Measurements from ENCODE around the gene GDF10. TPM values are rescaled to one million over a fixed set of nuclear protein-coding genes. Genes with fewer than 3 reads are reported as not detected.
A peak's percentile ranks its signal among the peaks of the same experiment; 100 is the strongest.

Gene GDF10
- total RNA-seq, 1 experiment from 2014 or later: not detected

- H3K36me3 ChIP-seq (replicated peaks; ENCODE audit: control insufficient read depth, insufficient read depth, low read length): no peaks in the 10 kb centered on the region
- DNase-seq: no peak
- no peak overlapping the region for H3K4me3 ChIP-seq (ENCODE audit: insufficient read depth, low read depth, low read length)
- H3K27me3 ChIP-seq (ENCODE audit: control insufficient read depth, insufficient read depth, low read length): peaks cover 1% of the 10 kb centered on the region; the same call in 1 of the 2 replicates
These were observed 11.4 kb downstream of the GDF10 start for GRCh38 chr10:47311193-47311931.

GRCh38 chr10:47311932-47312662 is 12.1 kb downstream of the GDF10 start:
- peak; percentile 91 for DNase-seq
- Histone ChIP-seq H3K27me3 (ENCODE audit: control insufficient read depth, insufficient read depth, low read length) (peaks cover 1% of the 10 kb centered on the region; the same call in 1 of the 2 replicates), H3K4me3 (ENCODE audit: insufficient read depth, low read depth, low read length) (no peak overlapping the region), H3K36me3 (replicated peaks; ENCODE audit: control insufficient read depth, insufficient read depth, low read length) (no peaks in the 10 kb centered on the region)

GRCh38 chr10:47312663-47312995 is 12.6 kb downstream of the GDF10 start:
- Histone ChIP-seq H3K4me3 (ENCODE audit: insufficient read depth, low read depth, low read length) (no peak overlapping the region), H3K36me3 (replicated peaks; ENCODE audit: control insufficient read depth, insufficient read depth, low read length) (no peaks in the 10 kb centered on the region), H3K27me3 (ENCODE audit: control insufficient read depth, insufficient read depth, low read length) (no peaks in the 10 kb centered on the region)
- no peak for DNase-seq

DNA sequence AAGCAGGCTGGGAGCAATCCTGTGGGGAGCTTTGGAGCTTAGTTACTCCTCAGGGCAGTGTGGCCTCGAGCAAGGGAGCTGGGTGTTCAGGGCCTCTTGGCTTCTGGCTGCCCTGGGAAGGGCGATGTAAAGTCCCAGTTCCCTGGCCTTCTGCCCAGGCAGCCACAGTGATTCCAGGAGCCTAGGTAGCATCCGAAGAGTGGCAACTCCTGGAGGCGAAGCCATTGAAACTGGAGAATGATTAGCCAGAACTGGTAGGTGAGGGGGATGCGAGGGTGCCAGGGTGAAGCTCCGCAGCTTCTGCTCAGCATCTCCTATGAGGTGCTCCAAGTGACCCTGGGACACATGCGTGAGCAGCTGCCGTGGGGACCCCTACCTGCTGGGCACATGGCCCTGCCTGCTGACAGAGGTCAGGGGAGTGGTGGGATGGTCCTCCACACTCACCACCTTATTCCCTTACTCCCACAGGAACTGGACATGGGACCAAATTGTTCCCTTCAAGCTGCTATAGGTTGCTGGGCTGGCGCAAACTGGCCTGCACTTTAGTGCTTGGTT is 14.5 kb downstream of the GDF10 start:
- DNase-seq: no peak
- H3K4me3 ChIP-seq (ENCODE audit: insufficient read depth, low read depth, low read length): no peak overlapping the region
- no peaks in the 10 kb centered on the region for H3K27me3 ChIP-seq (ENCODE audit: control insufficient read depth, insufficient read depth, low read length)
- H3K36me3 ChIP-seq (replicated peaks; ENCODE audit: control insufficient read depth, insufficient read depth, low read length): no peaks in the 10 kb centered on the region

DNA sequence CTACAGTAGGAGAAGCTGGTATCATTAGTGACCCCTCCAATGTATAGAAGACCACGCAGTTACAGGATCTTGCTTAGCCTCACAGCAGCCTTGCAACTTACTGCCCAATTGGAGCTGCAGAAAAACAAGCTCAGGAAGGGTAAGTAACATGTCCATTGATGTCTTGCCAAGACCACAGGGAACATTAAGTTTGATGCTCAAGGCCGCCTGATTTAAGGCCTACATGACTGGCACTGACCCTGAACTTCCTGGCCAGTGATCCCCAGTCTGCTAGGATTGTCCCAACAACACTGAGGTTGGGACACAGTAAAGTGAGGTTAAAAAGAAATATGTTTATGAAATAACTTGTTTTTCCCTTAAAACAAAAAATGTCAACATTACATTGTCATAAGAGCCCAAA is 15.4 kb downstream of the GDF10 start:
- H3K27me3 ChIP-seq (ENCODE audit: control insufficient read depth, insufficient read depth, low read length): no peaks in the 10 kb centered on the region
- no peak overlapping the region for H3K4me3 ChIP-seq (ENCODE audit: insufficient read depth, low read depth, low read length)
- DNase-seq: no peak
- H3K36me3 ChIP-seq (replicated peaks; ENCODE audit: control insufficient read depth, insufficient read depth, low read length): no peaks in the 10 kb centered on the region

DNA sequence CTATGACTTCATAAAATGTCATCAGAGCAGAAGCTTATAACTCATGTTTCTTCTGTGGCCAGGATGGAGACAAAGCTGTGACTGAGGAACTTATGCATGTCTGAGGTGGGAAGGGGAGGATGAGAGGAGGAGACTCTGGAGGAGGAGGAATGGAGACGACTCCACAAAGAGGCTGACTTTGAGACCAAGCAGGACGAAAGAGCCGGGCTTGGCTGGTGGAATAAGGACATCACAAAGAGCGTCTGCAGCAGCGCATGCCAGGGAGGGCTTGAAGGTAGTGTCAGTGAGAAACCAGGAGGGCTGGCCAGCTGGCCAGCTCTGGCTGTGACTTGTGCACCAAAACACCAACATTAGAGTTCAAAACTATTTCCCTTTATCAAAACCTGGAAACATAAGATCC is 16.1 kb downstream of the GDF10 start:
- no peak for DNase-seq

DNA sequence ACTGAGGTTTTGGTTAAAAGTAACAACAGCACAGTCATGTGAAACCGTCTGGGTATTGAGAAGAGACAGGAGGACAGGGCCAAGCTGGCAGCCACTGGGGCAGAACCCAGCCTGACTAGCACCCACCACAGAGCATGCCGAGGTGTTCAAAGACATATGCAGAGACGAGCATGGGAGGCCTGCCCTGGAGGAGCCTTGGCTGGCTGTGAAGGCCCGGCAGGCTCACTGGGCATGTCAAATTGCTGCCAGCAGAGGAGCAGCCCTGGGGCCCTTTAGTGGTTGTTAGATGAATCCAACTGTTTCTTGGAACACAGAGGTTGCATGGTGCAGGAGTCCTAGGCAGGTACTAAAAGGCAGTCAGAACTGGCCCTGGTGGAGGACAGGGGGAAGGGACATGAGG is 17.3 kb downstream of the GDF10 start:
- H3K27me3 ChIP-seq (ENCODE audit: control insufficient read depth, insufficient read depth, low read length): no peaks in the 10 kb centered on the region
- no peak overlapping the region for H3K4me3 ChIP-seq (ENCODE audit: insufficient read depth, low read depth, low read length)
- DNase-seq: no peak
- H3K36me3 ChIP-seq (replicated peaks; ENCODE audit: control insufficient read depth, insufficient read depth, low read length): no peaks in the 10 kb centered on the region

More for the DNA sequence above, 16.1 kb downstream of the GDF10 start:
- Histone ChIP-seq H3K4me3 (ENCODE audit: insufficient read depth, low read depth, low read length) (no peak overlapping the region), H3K27me3 (ENCODE audit: control insufficient read depth, insufficient read depth, low read length) (no peaks in the 10 kb centered on the region), H3K36me3 (replicated peaks; ENCODE audit: control insufficient read depth, insufficient read depth, low read length) (no peaks in the 10 kb centered on the region)

DNA sequence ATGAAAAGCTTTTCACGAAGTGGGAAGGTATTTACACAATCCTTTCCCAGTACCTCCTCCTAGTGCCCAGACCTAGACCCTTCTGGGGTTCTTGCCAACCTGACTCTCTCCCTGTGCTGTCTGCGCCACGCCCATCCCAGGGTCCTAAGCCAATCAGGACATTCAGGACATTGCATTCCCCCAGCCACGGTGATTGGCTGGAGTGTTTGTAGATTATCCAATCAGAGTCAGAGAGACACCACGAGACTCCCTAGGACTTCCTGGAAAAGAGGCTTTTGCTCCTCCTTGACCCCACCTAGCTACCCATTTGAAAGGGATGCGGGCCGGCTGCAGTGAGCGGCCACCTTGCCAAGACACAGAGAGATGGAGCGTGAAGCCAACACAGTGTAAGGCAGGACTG is 18.7 kb downstream of the GDF10 start:
- no peak overlapping the region for H3K4me3 ChIP-seq (ENCODE audit: insufficient read depth, low read depth, low read length)
- H3K27me3 ChIP-seq (ENCODE audit: control insufficient read depth, insufficient read depth, low read length): no peaks in the 10 kb centered on the region
- no peaks in the 10 kb centered on the region for H3K36me3 ChIP-seq (replicated peaks; ENCODE audit: control insufficient read depth, insufficient read depth, low read length)
- DNase-seq: peak; percentile 84

DNA sequence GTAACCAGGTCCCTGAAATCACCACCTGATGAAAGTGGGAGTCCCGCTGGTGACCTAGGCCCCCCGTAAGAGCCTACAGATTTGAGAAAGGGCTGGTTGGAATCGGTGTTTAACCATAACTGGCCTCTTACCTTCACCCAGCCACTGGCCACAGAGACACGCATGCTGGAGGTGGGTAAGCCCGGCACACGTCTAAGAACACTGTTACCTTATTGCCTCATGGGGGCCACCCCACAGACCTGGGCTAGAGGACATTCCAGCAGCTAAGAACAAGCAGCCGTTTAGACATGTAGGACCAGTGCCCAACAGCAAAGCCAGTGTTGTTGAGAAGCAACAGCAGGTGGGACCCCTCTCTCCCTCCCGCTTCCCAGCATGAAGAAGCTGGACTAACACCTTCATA is 19.8 kb downstream of the GDF10 start:
- no peak overlapping the region for H3K4me3 ChIP-seq (ENCODE audit: insufficient read depth, low read depth, low read length)
- no peak for DNase-seq
- H3K36me3 ChIP-seq (replicated peaks; ENCODE audit: control insufficient read depth, insufficient read depth, low read length): no peaks in the 10 kb centered on the region
- H3K27me3 ChIP-seq (ENCODE audit: control insufficient read depth, insufficient read depth, low read length): no peaks in the 10 kb centered on the region

DNA sequence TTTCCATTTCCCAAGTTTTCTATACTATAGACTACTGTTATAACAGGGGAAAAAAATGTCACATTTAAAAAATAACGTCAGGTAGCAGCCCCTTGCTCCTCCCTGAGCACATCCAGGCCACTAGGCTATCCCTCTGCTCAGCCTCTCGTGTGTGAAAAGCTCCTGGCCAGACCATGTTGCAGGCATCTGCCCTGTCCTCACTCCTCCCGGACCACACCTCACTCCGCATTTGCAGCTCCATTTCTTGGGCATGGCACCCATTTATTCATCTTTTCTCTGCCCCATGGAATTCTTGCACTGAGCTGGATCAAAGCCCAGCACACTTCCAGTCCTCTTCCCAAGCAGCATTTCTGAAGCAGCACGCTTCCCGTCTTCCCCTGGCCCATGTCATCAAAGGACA is 20.8 kb downstream of the GDF10 start:
- no peaks in the 10 kb centered on the region for H3K27me3 ChIP-seq (ENCODE audit: control insufficient read depth, insufficient read depth, low read length)
- no peak overlapping the region for H3K4me3 ChIP-seq (ENCODE audit: insufficient read depth, low read depth, low read length)
- H3K36me3 ChIP-seq (replicated peaks; ENCODE audit: control insufficient read depth, insufficient read depth, low read length): no peaks in the 10 kb centered on the region
- no peak for DNase-seq

DNA sequence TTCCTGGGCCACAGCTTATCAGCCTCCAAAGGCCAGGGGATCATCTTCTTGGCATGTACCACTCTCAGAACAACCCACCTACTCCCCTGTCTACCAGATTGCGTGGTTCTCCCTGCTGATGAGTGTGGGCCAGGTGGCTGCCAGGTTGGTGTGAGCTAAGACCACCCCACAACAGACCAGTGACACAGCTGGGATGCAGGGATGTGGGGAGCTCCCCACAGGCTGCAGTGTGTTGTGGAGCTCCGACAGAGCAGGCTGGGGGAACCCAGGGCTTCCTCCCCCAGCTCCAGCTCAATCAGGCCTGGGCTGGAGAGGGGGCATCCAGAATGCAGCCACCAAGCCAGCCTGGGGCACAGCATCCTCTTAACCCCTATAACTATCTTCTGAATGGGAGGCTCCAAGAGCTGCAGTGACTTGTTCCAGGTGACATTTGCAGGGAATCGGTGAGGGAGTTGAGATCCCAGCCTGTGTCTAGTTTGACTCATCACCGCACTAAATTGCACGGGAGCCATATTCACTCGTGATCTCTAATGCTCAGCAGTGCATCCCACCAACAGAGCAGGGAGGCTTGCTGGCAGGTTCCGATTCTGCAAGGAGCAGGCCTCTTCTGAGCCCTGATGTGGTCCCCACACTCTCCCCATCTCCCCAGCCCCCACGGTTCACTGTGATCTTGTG is 21.7 kb downstream of the GDF10 start:
- no peak overlapping the region for H3K4me3 ChIP-seq (ENCODE audit: insufficient read depth, low read depth, low read length)
- no peaks in the 10 kb centered on the region for H3K36me3 ChIP-seq (replicated peaks; ENCODE audit: control insufficient read depth, insufficient read depth, low read length)
- H3K27me3 ChIP-seq (ENCODE audit: control insufficient read depth, insufficient read depth, low read length): no peaks in the 10 kb centered on the region
- DNase-seq: no peak

DNA sequence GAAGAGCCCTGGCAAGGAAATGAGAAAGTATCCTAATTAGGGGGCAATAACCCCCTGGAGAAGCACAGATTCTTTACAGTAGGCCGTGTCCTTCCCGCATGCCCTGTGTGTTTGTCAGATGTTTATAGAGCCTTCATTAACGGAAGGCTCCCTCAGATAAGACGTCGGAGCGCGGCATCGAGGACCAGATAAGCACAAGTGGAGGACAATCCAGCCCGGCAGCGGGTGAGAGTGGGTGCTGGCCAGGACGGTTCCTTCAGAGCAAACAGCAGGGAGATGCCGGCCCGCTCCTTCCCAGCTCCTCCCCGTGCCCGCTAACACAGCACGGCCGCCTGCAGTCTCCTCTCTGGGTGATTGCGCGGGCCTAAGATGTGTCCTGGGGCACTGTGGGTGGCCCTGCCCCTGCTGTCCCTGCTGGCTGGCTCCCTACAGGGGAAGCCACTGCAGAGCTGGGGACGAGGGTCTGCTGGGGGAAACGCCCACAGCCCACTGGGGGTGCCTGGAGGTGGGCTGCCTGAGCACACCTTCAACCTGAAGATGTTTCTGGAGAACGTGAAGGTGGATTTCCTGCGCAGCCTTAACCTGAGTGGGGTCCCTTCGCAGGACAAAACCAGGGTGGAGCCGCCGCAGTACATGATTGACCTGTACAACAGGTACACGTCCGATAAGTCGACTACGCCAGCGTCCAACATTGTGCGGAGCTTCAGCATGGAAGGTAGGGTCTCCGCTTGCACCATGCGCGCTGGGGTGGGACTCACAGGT is 22.5 kb downstream of the GDF10 start, which contains the start of gene GDF2:
GDF2 (plus strand) TSS at position 155 of the 762 bp plus-strand sequence; CDS start at position 370, 215 bp downstream.
- no peaks in the 10 kb centered on the region for H3K27me3 ChIP-seq (ENCODE audit: control insufficient read depth, insufficient read depth, low read length)
- no peaks in the 10 kb centered on the region for H3K36me3 ChIP-seq (replicated peaks; ENCODE audit: control insufficient read depth, insufficient read depth, low read length)
- DNase-seq: no peak
- H3K4me3 ChIP-seq (ENCODE audit: insufficient read depth, low read depth, low read length): no peak within 1 kb of the TSS

DNA sequence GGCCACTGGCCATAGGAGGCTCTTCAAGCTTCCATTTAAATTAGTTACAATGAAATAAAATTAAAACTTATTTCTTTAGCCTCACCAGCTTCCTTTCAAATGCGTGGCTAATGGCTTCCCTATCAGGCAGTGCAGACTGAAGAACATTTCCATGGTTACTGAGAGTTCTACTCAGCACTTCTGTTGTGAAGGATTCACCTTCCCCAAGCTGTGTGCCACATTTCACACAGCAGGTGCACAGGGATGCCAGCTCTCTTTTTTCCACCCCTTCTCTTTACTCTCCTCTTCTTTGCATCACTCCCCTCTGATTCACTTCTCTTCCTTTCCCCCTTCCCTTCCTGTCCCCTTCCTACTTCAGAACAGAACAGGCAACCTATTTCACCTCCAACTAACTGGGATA is 23.1 kb downstream of the GDF10 start:
- Histone ChIP-seq H3K27me3 (ENCODE audit: control insufficient read depth, insufficient read depth, low read length) (no peaks in the 10 kb centered on the region), H3K36me3 (replicated peaks; ENCODE audit: control insufficient read depth, insufficient read depth, low read length) (no peaks in the 10 kb centered on the region), H3K4me3 (ENCODE audit: insufficient read depth, low read depth, low read length) (no peak overlapping the region)
- no peak for DNase-seq

DNA sequence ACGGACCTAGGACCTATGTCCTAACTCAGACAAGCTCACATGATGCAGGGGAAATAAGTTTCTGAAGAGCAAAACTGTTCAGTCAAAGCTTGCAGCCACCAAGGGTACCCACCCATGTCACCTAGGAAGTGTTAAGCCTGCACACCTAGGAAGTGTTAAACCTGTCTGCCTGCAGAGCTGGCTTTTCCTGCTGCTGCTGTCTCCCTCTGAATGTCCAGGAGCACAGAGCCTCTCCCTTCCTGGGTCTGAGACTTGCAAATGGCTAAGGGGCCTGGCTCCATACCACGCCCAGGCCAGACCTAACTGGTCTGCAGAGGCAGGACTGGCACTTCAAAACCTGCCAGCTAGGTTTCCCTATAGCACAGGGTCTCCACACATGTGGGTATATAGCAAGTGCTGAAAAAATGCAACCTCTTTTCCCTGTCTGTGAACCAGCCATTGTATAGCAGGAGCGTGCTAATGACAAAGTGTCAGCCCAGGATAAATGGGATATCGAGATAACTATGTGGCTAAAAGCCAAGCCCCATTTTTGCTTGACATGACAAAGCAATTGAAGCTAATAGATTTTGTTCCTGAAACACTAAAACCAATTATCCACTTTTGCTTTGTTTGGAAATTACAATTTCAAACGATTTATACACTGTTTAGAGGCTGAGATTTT is 23.8 kb downstream of the GDF10 start:
- DNase-seq: no peak
- Histone ChIP-seq H3K27me3 (ENCODE audit: control insufficient read depth, insufficient read depth, low read length) (no peaks in the 10 kb centered on the region), H3K36me3 (replicated peaks; ENCODE audit: control insufficient read depth, insufficient read depth, low read length) (no peaks in the 10 kb centered on the region), H3K4me3 (ENCODE audit: insufficient read depth, low read depth, low read length) (no peak overlapping the region)

All from H7 (cell line).